K562 (cell line): ENCODE measurements around the gene GLE1. TPM values are rescaled to one million over a fixed set of nuclear protein-coding genes. Genes with fewer than 3 reads are reported as not detected.

Source experiments
- ATAC-seq: fragments of 200-7000 bp; cut with Tn5 transposase; 3 replicates; pipeline ENCODE4 v1.9.1; 2020; ENCODE audit warnings: moderate library complexity
- BruUV-seq: library from RNA; stranded (reverse); fragments of 400-500 nt; replicated peaks from 2 replicates; lab custom pipeline; 2021; lab: Mats Ljungman, UMichigan
- CTCF ChIA-PET: fragments of 300-600 bp; formaldehyde crosslinking; extraction: SDS; loops from one replicate; lab custom pipeline; 2021; ENCODE audit warnings: low intra/inter-chr PET ratio; lab: Yijun Ruan, JAX
- POLR2A ChIA-PET: fragments of 300-600, 350-650 bp; sonication (Branson Sonifier 250); formaldehyde crosslinking; extraction: SDS; loops from one replicate; lab custom pipeline; 2021; ENCODE audit warnings: antibody characterized with exemption, inconsistent platforms; lab: Yijun Ruan, JAX
- DNase-seq, 4 experiments: peaks; one replicate each; pipeline versions ENCODE4 v3.0.0 to v3.0.0-alpha.2; 2011 to 2018; ENCODE audit warnings: low spot score in 3 of 4, mixed read lengths in 3 of 4; ENCODE audit errors: extremely low read depth in 1 of 4
- FAIRE-seq: peaks from 2 replicates; lab custom pipeline; 2011; peaks lifted over from hg19 to GRCh38; lab: Jason Lieb, UNC
- H2AFZ ChIP-seq: 2 replicates; pipeline ENCODE4 v1.6.0; 2011; ENCODE audit warnings: low read depth, low read length, control low read depth, inconsistent platforms
- H3K27ac ChIP-seq: fragments of 200-600 bp; 3 replicates; pipeline ENCODE4 v1.8.0; 2011; ENCODE audit warnings: low read depth, mild to moderate bottlenecking, control low read depth, inconsistent platforms, low read length, moderate library complexity, mixed read lengths; ENCODE audit errors: extremely low read depth
- H3K27me3 ChIP-seq, 2 experiments: fragments of 300-600 bp in 1 of 2; 2 replicates in 1 of 2; 3 replicates in 1 of 2; pipeline versions ENCODE4 v1.6.0 to v1.8.0; 2011; ENCODE audit warnings: inconsistent platforms in 2 of 2, low read length in 2 of 2, mild to moderate bottlenecking in 1 of 2, mixed read lengths in 1 of 2, moderate library complexity in 1 of 2; ENCODE audit not compliant: control insufficient read depth in 2 of 2, insufficient read depth in 2 of 2
- H3K36me3 ChIP-seq: fragments of 300-600 bp; 3 replicates; pipeline ENCODE4 v1.8.0; 2011; ENCODE audit warnings: mild to moderate bottlenecking, low read length, inconsistent platforms; ENCODE audit not compliant: control insufficient read depth, insufficient read depth
- H3K4me1 ChIP-seq, 2 experiments: fragments of 200-600 bp in 1 of 2; replicated peaks in 1 of 2; 2 replicates in 1 of 2; 3 replicates in 1 of 2; pipeline versions ENCODE4 v1.5.1 to v1.8.0; 2011; ENCODE audit warnings: inconsistent platforms in 2 of 2, low read length in 2 of 2, mild to moderate bottlenecking in 1 of 2, mixed read lengths in 1 of 2, moderate library complexity in 1 of 2; ENCODE audit not compliant: control insufficient read depth in 2 of 2, insufficient read depth in 2 of 2
- H3K4me2 ChIP-seq: 2 replicates; pipeline ENCODE4 v1.6.1; 2011; ENCODE audit warnings: low read length, control low read depth, inconsistent platforms, mixed read lengths; ENCODE audit not compliant: insufficient read depth
- H3K4me3 ChIP-seq: fragments of 200-600 bp; sonication (generic), shearing (Covaris generic); 2 replicates; pipeline ENCODE4 v1.5.1; 2016; ENCODE audit warnings: control low read depth, inconsistent platforms
- H3K79me2 ChIP-seq: fragments of 200-600 bp; 3 replicates; pipeline ENCODE4 v1.8.0; 2011; ENCODE audit warnings: low read length, inconsistent platforms; ENCODE audit not compliant: control insufficient read depth, insufficient read depth
- H3K9ac ChIP-seq, 2 experiments: 2 replicates each; pipeline versions ENCODE4 v1.6.0 to v1.6.1; 2011; ENCODE audit warnings: low read depth in 2 of 2, low read length in 2 of 2, control low read depth in 1 of 2, inconsistent platforms in 1 of 2, mild to moderate bottlenecking in 1 of 2, mixed read lengths in 1 of 2; ENCODE audit not compliant: insufficient read depth in 1 of 2
- H3K9me1 ChIP-seq: one replicate; pipeline ENCODE4 v1.6.0; 2011; ENCODE audit warnings: inconsistent platforms, mild to moderate bottlenecking, low read length, moderate library complexity; ENCODE audit not compliant: control insufficient read depth, insufficient read depth
- H3K9me3 ChIP-seq: replicated peaks from 2 replicates; pipeline ENCODE4 v1.5.1; 2011; ENCODE audit warnings: low read depth, low read length, inconsistent platforms; ENCODE audit not compliant: control insufficient read depth, insufficient read depth
- H4K20me1 ChIP-seq: replicated peaks from 2 replicates; pipeline ENCODE4 v1.6.1; 2011; ENCODE audit warnings: low read length, inconsistent platforms, mixed read lengths; ENCODE audit not compliant: control insufficient read depth, insufficient read depth
- IRF2 ChIP-seq: sonication (generic); formaldehyde crosslinking; IDR thresholded peaks from 2 replicates; pipeline ENCODE4 v1.8.1; 2022; ENCODE audit warnings: mild to moderate bottlenecking, missing genetic modification reagents
- WGBS: fragments of 100-300 bp; shearing (Covaris generic); methylation state at CpG from one replicate; pipeline ENCODE4 v1.1.6; 2016; ENCODE audit warnings: low coverage, mixed read lengths; ENCODE audit not compliant: insufficient coverage; ENCODE audit errors: missing lambda C conversion rate; 5-methylcytosine and 5-hydroxymethylcytosine counted together
- in situ Hi-C: fragments of 300-500 bp; cut with MboI; formaldehyde crosslinking; loops from 4 replicates; pipeline ENCODE4 v1.15.0; 2018; ENCODE audit warnings: inconsistent platforms, mixed read lengths
- intact Hi-C: fragments of 100-400 bp; cut with micrococcal nuclease; formaldehyde crosslinking; loops from 2 replicates; pipeline ENCODE4 v1.14.2; 2022
- polyA plus RNA-seq, 8 experiments: library from polyadenylated mRNA; depleted of rRNA in 4 of 8; stranded (reverse) in 5 of 8; unstranded in 3 of 8; fragments of >200 nt; fragmentation: Nextera tagmentation in 2 of 8; fragmentation: Illumina TruSeq in 1 of 8; extraction: Ambion mirVana in 2 of 8; extraction: Trizol in 1 of 8; gene quantifications; 2 replicates each; pipeline versions ENCODE4 v1.2.1 to v1.2.3, GENCODE V29; 2011 to 2014; ENCODE audit warnings: inconsistent platforms in 1 of 8, missing spikeins in 1 of 8
- total RNA-seq, 7 experiments: library from RNA; depleted of rRNA in 6 of 7; stranded (reverse); fragments of >200 nt in 6 of 7; fragmentation: Illumina TruSeq in 2 of 7; extraction: Trizol in 2 of 7; gene quantifications; 2 replicates each; pipeline versions ENCODE4 v1.2.1 to v1.2.3, GENCODE V29; 2011 to 2021; ENCODE audit warnings: low replicate concordance in 1 of 7
- TF ChIP-seq, protein P1 (sequence below), 2 experiments: fragments of 150-350 bp in 1 of 2; IDR thresholded peaks; 2 replicates each; pipeline ENCODE4 v1.6.1; 2012 to 2016; ENCODE audit warnings: low read depth in 2 of 2, low read length in 2 of 2, mild to moderate bottlenecking in 1 of 2, moderate library complexity in 1 of 2
- TF ChIP-seq, protein P2 (sequence below): fragments of 450-650 bp; formaldehyde crosslinking; IDR thresholded peaks from 2 replicates; pipeline ENCODE4 v1.4.0; 2020; ENCODE audit warnings: mild to moderate bottlenecking, mixed read lengths

Gene GLE1
- total and polyA plus RNA-seq, 9 of the 15 experiments (the other 6 are each of a cell fraction or from before 2014, with no cell fraction given) = 15.9 to 44.8 (median 37.6) TPM

- no peaks in the 10 kb centered on the region; the same call in 1 of the 2 replicates for H4K20me1 ChIP-seq
- 91% methylated on average over 3 of the region's 3 CpGs for WGBS
- H3K4me2 ChIP-seq = no peak overlapping the region
- H3K27ac ChIP-seq = no peak overlapping the region
- TF ChIP-seq IRF2 = no peak
- TF ChIP-seq, protein P1, sequence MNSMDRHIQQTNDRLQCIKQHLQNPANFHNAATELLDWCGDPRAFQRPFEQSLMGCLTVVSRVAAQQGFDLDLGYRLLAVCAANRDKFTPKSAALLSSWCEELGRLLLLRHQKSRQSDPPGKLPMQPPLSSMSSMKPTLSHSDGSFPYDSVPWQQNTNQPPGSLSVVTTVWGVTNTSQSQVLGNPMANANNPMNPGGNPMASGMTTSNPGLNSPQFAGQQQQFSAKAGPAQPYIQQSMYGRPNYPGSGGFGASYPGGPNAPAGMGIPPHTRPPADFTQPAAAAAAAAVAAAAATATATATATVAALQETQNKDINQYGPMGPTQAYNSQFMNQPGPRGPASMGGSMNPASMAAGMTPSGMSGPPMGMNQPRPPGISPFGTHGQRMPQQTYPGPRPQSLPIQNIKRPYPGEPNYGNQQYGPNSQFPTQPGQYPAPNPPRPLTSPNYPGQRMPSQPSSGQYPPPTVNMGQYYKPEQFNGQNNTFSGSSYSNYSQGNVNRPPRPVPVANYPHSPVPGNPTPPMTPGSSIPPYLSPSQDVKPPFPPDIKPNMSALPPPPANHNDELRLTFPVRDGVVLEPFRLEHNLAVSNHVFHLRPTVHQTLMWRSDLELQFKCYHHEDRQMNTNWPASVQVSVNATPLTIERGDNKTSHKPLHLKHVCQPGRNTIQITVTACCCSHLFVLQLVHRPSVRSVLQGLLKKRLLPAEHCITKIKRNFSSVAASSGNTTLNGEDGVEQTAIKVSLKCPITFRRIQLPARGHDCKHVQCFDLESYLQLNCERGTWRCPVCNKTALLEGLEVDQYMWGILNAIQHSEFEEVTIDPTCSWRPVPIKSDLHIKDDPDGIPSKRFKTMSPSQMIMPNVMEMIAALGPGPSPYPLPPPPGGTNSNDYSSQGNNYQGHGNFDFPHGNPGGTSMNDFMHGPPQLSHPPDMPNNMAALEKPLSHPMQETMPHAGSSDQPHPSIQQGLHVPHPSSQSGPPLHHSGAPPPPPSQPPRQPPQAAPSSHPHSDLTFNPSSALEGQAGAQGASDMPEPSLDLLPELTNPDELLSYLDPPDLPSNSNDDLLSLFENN (IDR thresholded peaks at IDR 0.05; ENCODE audit: low read depth in 2 of 2, low read length in 2 of 2) = no peak
- TF ChIP-seq, protein P2, sequence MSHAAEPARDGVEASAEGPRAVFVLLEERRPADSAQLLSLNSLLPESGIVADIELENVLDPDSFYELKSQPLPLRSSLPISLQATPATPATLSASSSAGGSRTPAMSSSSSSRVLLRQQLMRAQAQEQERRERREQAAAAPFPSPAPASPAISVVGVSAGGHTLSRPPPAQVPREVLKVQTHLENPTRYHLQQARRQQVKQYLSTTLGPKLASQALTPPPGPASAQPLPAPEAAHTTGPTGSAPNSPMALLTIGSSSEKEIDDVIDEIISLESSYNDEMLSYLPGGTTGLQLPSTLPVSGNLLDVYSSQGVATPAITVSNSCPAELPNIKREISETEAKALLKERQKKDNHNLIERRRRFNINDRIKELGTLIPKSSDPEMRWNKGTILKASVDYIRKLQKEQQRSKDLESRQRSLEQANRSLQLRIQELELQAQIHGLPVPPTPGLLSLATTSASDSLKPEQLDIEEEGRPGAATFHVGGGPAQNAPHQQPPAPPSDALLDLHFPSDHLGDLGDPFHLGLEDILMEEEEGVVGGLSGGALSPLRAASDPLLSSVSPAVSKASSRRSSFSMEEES (CRISPR knock-in tag) = no peak
- no peak overlapping the region for H2AFZ ChIP-seq
- ATAC-seq = no peak
- no peaks in the 10 kb centered on the region for H3K27me3 ChIP-seq
- POLR2A ChIA-PET = interaction anchor here (0.9 kb wide), 1 partner anchor 10 kb away, joined by 3 read pairs; no protein-coding TSS in a partner anchor
- H3K4me3 ChIP-seq = no peak overlapping the region
- peaks cover 7% of the 10 kb centered on the region for H3K9me1 ChIP-seq
- CTCF ChIA-PET = no interaction called here
- in situ Hi-C loops (no loop called here), intact Hi-C loops (loop anchor here (5.0 kb wide), 1 partner anchor 33 kb away; no protein-coding TSS in a partner anchor)
- no peak overlapping the region for H3K9ac ChIP-seq
- no peak for FAIRE-seq
- peaks cover 6 to 26% of the 10 kb centered on the region in 2 experiments; a peak in 3 of 5 replicates for H3K4me1 ChIP-seq
- BruUV-seq = no TSS peak
- H3K36me3 ChIP-seq = peaks cover 56% of the 10 kb centered on the region
- peaks cover 34% of the 10 kb centered on the region for H3K79me2 ChIP-seq
- no peaks in the 10 kb centered on the region for H3K9me3 ChIP-seq
- DNase-seq = no peak
Measured at GRCh38 chr9:128459011-128459410, 45.5 kb upstream of the GLE1 start.
